GM12878 (cell line): ENCODE measurements around the gene MSGN1. TPM values are rescaled to one million over a fixed set of nuclear protein-coding genes. Genes with fewer than 3 reads are reported as not detected.

ENCODE experiments used
- BCL11A ChIP-seq: IDR thresholded peaks from 2 replicates; pipeline ENCODE4 v1.6.1; 2011; ENCODE audit warnings: low read depth, low read length
- BCL3 ChIP-seq: IDR thresholded peaks from 2 replicates; pipeline ENCODE4 v1.6.1; 2011; ENCODE audit warnings: borderline replicate concordance, low read depth, mild to moderate bottlenecking, moderate library complexity, low read length; ENCODE audit not compliant: insufficient read depth, poor library complexity, severe bottlenecking
- BHLHE40 ChIP-seq, 2 experiments: fragments of 450-650 bp in 1 of 2; IDR thresholded peaks; 2 replicates each; pipeline ENCODE4 v1.6.1; 2011 to 2017; ENCODE audit warnings: low read depth in 2 of 2, borderline replicate concordance in 1 of 2, improper control_type of control experiment in 1 of 2, low read length in 1 of 2, mild to moderate bottlenecking in 1 of 2
- CBFB ChIP-seq: IDR thresholded peaks from 2 replicates; pipeline ENCODE4 v1.6.1; 2016; ENCODE audit warnings: antibody characterized with exemption, low read depth
- CHD1 ChIP-seq: IDR thresholded peaks from 2 replicates; pipeline ENCODE4 v1.6.1; 2012; ENCODE audit warnings: low read depth, low read length, improper control_type of control experiment
- MEF2A ChIP-seq: IDR thresholded peaks from 2 replicates; pipeline ENCODE4 v1.6.1; 2011; ENCODE audit warnings: low read depth, mild to moderate bottlenecking, low read length, moderate library complexity; ENCODE audit not compliant: insufficient read depth
- MEF2B ChIP-seq: fragments of 450-650 bp; IDR thresholded peaks from 2 replicates; pipeline ENCODE4 v1.6.1; 2018; ENCODE audit warnings: mild to moderate bottlenecking, moderate library complexity; ENCODE audit not compliant: partially characterized antibody, poor library complexity, severe bottlenecking
- RCOR1 ChIP-seq: conservative IDR thresholded peaks from 2 replicates; pipeline ENCODE4 v1.6.1; 2012; ENCODE audit warnings: low read depth, low read length, improper control_type of control experiment
- SKIL ChIP-seq: fragments of 450-650 bp; IDR thresholded peaks from 2 replicates; pipeline ENCODE4 v1.6.1; 2017; ENCODE audit warnings: mild to moderate bottlenecking, low read depth, inconsistent platforms; ENCODE audit not compliant: poor library complexity, severe bottlenecking
- SUZ12 ChIP-seq: fragments of 200-600 bp; sonication (generic); IDR thresholded peaks from one replicate; pipeline ENCODE4 v1.6.1; 2018; ENCODE audit warnings: antibody characterized with exemption, mild to moderate bottlenecking; ENCODE audit not compliant: unreplicated experiment
- ZNF687 ChIP-seq: fragments of 450-650 bp; IDR thresholded peaks from 2 replicates; pipeline ENCODE4 v1.6.1; 2017; ENCODE audit warnings: mild to moderate bottlenecking, moderate library complexity
- polyA plus RNA-seq, 11 experiments: library from polyadenylated mRNA; depleted of rRNA in 4 of 11; unstranded in 6 of 11; stranded (reverse) in 5 of 11; fragments of >200 nt; fragmentation: Nextera tagmentation in 4 of 11; fragmentation: Illumina TruSeq in 1 of 11; extraction: Ambion mirVana in 4 of 11; extraction: Trizol in 1 of 11; gene quantifications; 1 replicate in 1 of 11; 2 replicates in 10 of 11; pipeline versions ENCODE4 v1.2.1 to v1.2.3, GENCODE V29; 2011 to 2016; ENCODE audit warnings: inconsistent platforms in 2 of 11, missing spikeins in 2 of 11, low read depth in 1 of 11
- total RNA-seq, 4 experiments: library from RNA; depleted of rRNA in 3 of 4; stranded (reverse); fragments of >200 nt in 3 of 4; fragmentation: Illumina TruSeq in 1 of 4; extraction: Trizol in 1 of 4; gene quantifications; 2 replicates each; pipeline versions ENCODE4 v1.2.1 to v1.2.3, GENCODE V29; 2013 to 2021

The MSGN1 gene
- total and polyA plus RNA-seq, 10 of the 15 experiments (the other 5 are each of a cell fraction or from before 2014, with no cell fraction given), result 0.27 TPM; not detected in 9

GRCh38 chr2:17800219-17800618 lies 16.0 kb upstream of the MSGN1 start (continued):
- TF ChIP-seq SKIL, result peak; percentile 43
- TF ChIP-seq BHLHE40 (IDR thresholded peaks at IDR 0.05; ENCODE audit: borderline replicate concordance in 1 of 2, low read depth in 2 of 2, low read length in 1 of 2), result peak; percentile 82 to 91
- no peak for TF ChIP-seq BCL11A
- TF ChIP-seq MEF2B, result peak; percentile 29
- no peak for TF ChIP-seq MEF2A
- TF ChIP-seq CBFB, result no peak
- no peak for TF ChIP-seq SUZ12
- peak; percentile 86; the same call in 1 of the 2 replicates for TF ChIP-seq ZNF687
- peak; percentile 62; the same call in 1 of the 2 replicates for TF ChIP-seq CHD1
- no peak for TF ChIP-seq BCL3
- no peak for TF ChIP-seq RCOR1
